ENCODE measurements around the gene E2F8.

Gene E2F8

GRCh38 chr11:19241260-19242178, 774 bp upstream of the E2F8 start:
- ATAC-seq = peak; percentile 59
- DNase-seq (ENCODE audit: low spot score in 2 of 2) = peak in 1 of 2 donors; percentile 83
- Mint-ChIP-seq H3K4me1 (peaks cover 9% of the 10 kb centered on the region), H3K27ac (peak overlapping the region; percentile 92), H3K9me3 (no peaks in the 10 kb centered on the region), H3K4me3 (peak overlapping the region; percentile 87), H3K36me3 (peaks cover 43% of the 10 kb centered on the region)

- H3K9me3 Mint-ChIP-seq = no peaks in the 10 kb centered on the region
- H3K4me3 Mint-ChIP-seq = peak overlapping the region; percentile 5
- peaks cover 9% of the 10 kb centered on the region for H3K4me1 Mint-ChIP-seq
- no peak overlapping the region for H3K27ac Mint-ChIP-seq
- H3K36me3 Mint-ChIP-seq = peaks cover 58% of the 10 kb centered on the region
- DNase-seq (ENCODE audit: low spot score in 2 of 2) (no peak), ATAC-seq (no peak)
Observed at GRCh38 chr11:19239039-19239438, 1.7 kb downstream of the E2F8 start.

GRCh38 chr11:19237813-19238212, 2.9 kb downstream of the E2F8 start:
- ATAC-seq = no peak
- peaks cover 14% of the 10 kb centered on the region for H3K4me1 Mint-ChIP-seq
- H3K36me3 Mint-ChIP-seq = peaks cover 58% of the 10 kb centered on the region
- H3K9me3 Mint-ChIP-seq = no peaks in the 10 kb centered on the region
- DNase-seq (ENCODE audit: low spot score in 2 of 2) = no peak
- no peak overlapping the region for H3K27ac Mint-ChIP-seq
- H3K4me3 Mint-ChIP-seq = no peak overlapping the region

- ATAC-seq (no peak), DNase-seq (ENCODE audit: low spot score in 2 of 2) (no peak)
- H3K4me1 Mint-ChIP-seq = peaks cover 11% of the 10 kb centered on the region
- H3K36me3 Mint-ChIP-seq = peaks cover 56% of the 10 kb centered on the region
- H3K27ac Mint-ChIP-seq = no peak overlapping the region
- no peaks in the 10 kb centered on the region for H3K9me3 Mint-ChIP-seq
- no peak overlapping the region for H3K4me3 Mint-ChIP-seq
Observed at GRCh38 chr11:19237381-19237780, 3.4 kb downstream of the E2F8 start.

GRCh38 chr11:19234231-19234817, 6.4 kb downstream of the E2F8 start:
- Mint-ChIP-seq H3K36me3 (peaks cover 42% of the 10 kb centered on the region), H3K27ac (no peak overlapping the region), H3K4me3 (no peak overlapping the region), H3K9me3 (no peaks in the 10 kb centered on the region), H3K4me1 (peaks cover 13% of the 10 kb centered on the region)
- DNase-seq (ENCODE audit: low spot score in 2 of 2) (no peak), ATAC-seq (no peak)

- Mint-ChIP-seq H3K4me1 (peaks cover 13% of the 10 kb centered on the region), H3K9me3 (no peaks in the 10 kb centered on the region), H3K4me3 (no peak overlapping the region), H3K27ac (peak overlapping the region; percentile 45), H3K36me3 (peaks cover 29% of the 10 kb centered on the region)
- no peak for ATAC-seq
- no peak for DNase-seq (ENCODE audit: low spot score in 2 of 2)
Observed at GRCh38 chr11:19232910-19233503, 7.7 kb downstream of the E2F8 start.

GRCh38 chr11:19229671-19230070, 11.1 kb downstream of the E2F8 start:
- peaks cover 13% of the 10 kb centered on the region for H3K4me1 Mint-ChIP-seq
- H3K4me3 Mint-ChIP-seq = no peak overlapping the region
- peak overlapping the region; percentile 38 for H3K27ac Mint-ChIP-seq
- no peaks in the 10 kb centered on the region for H3K9me3 Mint-ChIP-seq
- peaks cover 7% of the 10 kb centered on the region for H3K36me3 Mint-ChIP-seq
- ATAC-seq = peak; percentile 13
- no peak for DNase-seq (ENCODE audit: low spot score in 2 of 2)

GRCh38 chr11:19228968-19229367, 11.8 kb downstream of the E2F8 start:
- Mint-ChIP-seq H3K27ac (no peak overlapping the region), H3K4me1 (peaks cover 13% of the 10 kb centered on the region), H3K4me3 (no peak overlapping the region), H3K36me3 (no peaks in the 10 kb centered on the region), H3K9me3 (no peaks in the 10 kb centered on the region)
- ATAC-seq = no peak
- DNase-seq (ENCODE audit: low spot score in 2 of 2) = no peak

- peaks cover 9% of the 10 kb centered on the region for H3K4me1 Mint-ChIP-seq
- no peaks in the 10 kb centered on the region for H3K36me3 Mint-ChIP-seq
- no peak overlapping the region for H3K27ac Mint-ChIP-seq
- H3K4me3 Mint-ChIP-seq = no peak overlapping the region
- DNase-seq (ENCODE audit: low spot score in 2 of 2) (no peak), ATAC-seq (no peak)
- H3K9me3 Mint-ChIP-seq = no peaks in the 10 kb centered on the region
Observed at GRCh38 chr11:19226378-19227195, 14.2 kb downstream of the E2F8 start.

- no peak overlapping the region for H3K4me3 Mint-ChIP-seq
- H3K9me3 Mint-ChIP-seq = no peaks in the 10 kb centered on the region
- no peaks in the 10 kb centered on the region for H3K36me3 Mint-ChIP-seq
- DNase-seq (ENCODE audit: low spot score in 2 of 2) (no peak), ATAC-seq (no peak)
- no peak overlapping the region for H3K27ac Mint-ChIP-seq
- H3K4me1 Mint-ChIP-seq = peaks cover 9% of the 10 kb centered on the region
Observed at GRCh38 chr11:19225581-19225980, 15.2 kb downstream of the E2F8 start.

GRCh38 chr11:19225123-19225522, 15.6 kb downstream of the E2F8 start:
- peaks cover 8% of the 10 kb centered on the region for H3K4me1 Mint-ChIP-seq
- no peaks in the 10 kb centered on the region for H3K9me3 Mint-ChIP-seq
- ATAC-seq = no peak
- H3K4me3 Mint-ChIP-seq = no peak overlapping the region
- DNase-seq (ENCODE audit: low spot score in 2 of 2) = no peak
- no peaks in the 10 kb centered on the region for H3K36me3 Mint-ChIP-seq
- H3K27ac Mint-ChIP-seq = no peak overlapping the region

GRCh38 chr11:19220903-19221724, 19.6 kb downstream of the E2F8 start:
- H3K4me1 Mint-ChIP-seq = no peaks in the 10 kb centered on the region
- no peak overlapping the region for H3K27ac Mint-ChIP-seq
- no peaks in the 10 kb centered on the region for H3K9me3 Mint-ChIP-seq
- H3K4me3 Mint-ChIP-seq = no peak overlapping the region
- ATAC-seq (no peak), DNase-seq (ENCODE audit: low spot score in 2 of 2) (no peak)
- H3K36me3 Mint-ChIP-seq = no peaks in the 10 kb centered on the region

GRCh38 chr11:19218786-19219460, 21.8 kb downstream of the E2F8 start:
- Mint-ChIP-seq H3K27ac (no peak overlapping the region), H3K4me3 (no peak overlapping the region), H3K36me3 (no peaks in the 10 kb centered on the region), H3K9me3 (no peaks in the 10 kb centered on the region), H3K4me1 (no peaks in the 10 kb centered on the region)
- DNase-seq (ENCODE audit: low spot score in 2 of 2) (no peak), ATAC-seq (no peak)

GRCh38 chr11:19218216-19218615, 22.5 kb downstream of the E2F8 start:
- Mint-ChIP-seq H3K27ac (no peak overlapping the region), H3K36me3 (no peaks in the 10 kb centered on the region), H3K4me1 (no peaks in the 10 kb centered on the region), H3K4me3 (no peak overlapping the region), H3K9me3 (no peaks in the 10 kb centered on the region)
- no peak for ATAC-seq
- DNase-seq (ENCODE audit: low spot score in 2 of 2) = no peak

Data from stimulated activated effector memory CD8-positive, alpha-beta T cell treated with anti-CD3 and anti-CD28 coated beads, Interleukin-12 subunit alpha, Interleukin-12 subunit beta, amount 100 ng/mL, for 72 hours (primary cell).